ENCODE results near the gene KCTD8.

GRCh38 chr4:44160776-44161367, 287.7 kb downstream of the KCTD8 start:
- TF ChIP-seq CTCF (IDR thresholded peaks at IDR 0.05; ENCODE audit: low read depth, low read length) = no peak
- TF ChIP-seq MAX (IDR thresholded peaks at IDR 0.05; ENCODE audit: low read depth, low read length) = no peak
- TF ChIP-seq POLR2A (IDR thresholded peaks at IDR 0.05; ENCODE audit: extremely low read depth, insufficient read length) = no peak
- no peak for TF ChIP-seq MYC (IDR thresholded peaks at IDR 0.05; ENCODE audit: low read depth, low read length)
